ENCODE measurements around the gene CTDSPL2.

CTDSPL2 gene

DNA sequence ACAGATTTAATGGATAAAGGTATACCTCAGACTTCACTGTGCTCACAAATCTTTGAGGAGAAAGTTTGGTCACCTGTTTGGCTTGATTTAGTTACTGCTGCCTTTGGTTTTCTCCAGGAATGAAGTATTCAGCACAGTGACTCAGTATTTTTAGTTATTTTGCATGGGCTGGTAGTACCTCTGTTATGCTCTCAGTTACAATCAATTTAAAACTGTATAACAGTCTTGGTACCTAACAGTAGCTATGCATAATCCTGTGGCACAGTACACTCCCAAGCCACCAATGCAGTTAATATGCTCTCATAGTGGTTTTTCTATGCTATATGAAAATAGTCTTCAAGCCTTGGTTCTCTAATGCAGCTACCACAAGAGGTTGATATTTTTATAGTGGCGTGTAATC is 97.6 kb downstream of the CTDSPL2 start:
- Histone ChIP-seq H3K27me3 (ENCODE audit: insufficient read depth, low read length, poor library complexity, severe bottlenecking) (no peaks in the 10 kb centered on the region), H3K9ac (ENCODE audit: low read depth, low read length, poor library complexity, severe bottlenecking) (no peak overlapping the region), H3K4me1 (ENCODE audit: insufficient read depth, low read length, poor library complexity, severe bottlenecking) (no peaks in the 10 kb centered on the region), H3K9me3 (ENCODE audit: insufficient read depth, low read depth, low read length) (no peaks in the 10 kb centered on the region), H3K36me3 (ENCODE audit: insufficient read depth, low read length) (peaks cover 53% of the 10 kb centered on the region; the same call in 1 of the 2 replicates), H3K79me2 (ENCODE audit: insufficient read depth, low read length) (no peaks in the 10 kb centered on the region), H4K20me1 (ENCODE audit: insufficient read depth, low read length, poor library complexity, severe bottlenecking) (no peaks in the 10 kb centered on the region), H3K4me3 (ENCODE audit: low read length, poor library complexity, severe bottlenecking) (no peak overlapping the region), H2AFZ (ENCODE audit: low read length) (no peak overlapping the region), H3K9me2 (replicated peaks; ENCODE audit: low read depth, low read length) (no peaks in the 10 kb centered on the region), H3F3A (ENCODE audit: low read depth) (peaks cover 3% of the 10 kb centered on the region; the same call in 1 of the 2 replicates), H3K4me2 (ENCODE audit: low read depth, low read length, poor library complexity, severe bottlenecking) (no peak overlapping the region)
- TF ChIP-seq, protein P1, sequence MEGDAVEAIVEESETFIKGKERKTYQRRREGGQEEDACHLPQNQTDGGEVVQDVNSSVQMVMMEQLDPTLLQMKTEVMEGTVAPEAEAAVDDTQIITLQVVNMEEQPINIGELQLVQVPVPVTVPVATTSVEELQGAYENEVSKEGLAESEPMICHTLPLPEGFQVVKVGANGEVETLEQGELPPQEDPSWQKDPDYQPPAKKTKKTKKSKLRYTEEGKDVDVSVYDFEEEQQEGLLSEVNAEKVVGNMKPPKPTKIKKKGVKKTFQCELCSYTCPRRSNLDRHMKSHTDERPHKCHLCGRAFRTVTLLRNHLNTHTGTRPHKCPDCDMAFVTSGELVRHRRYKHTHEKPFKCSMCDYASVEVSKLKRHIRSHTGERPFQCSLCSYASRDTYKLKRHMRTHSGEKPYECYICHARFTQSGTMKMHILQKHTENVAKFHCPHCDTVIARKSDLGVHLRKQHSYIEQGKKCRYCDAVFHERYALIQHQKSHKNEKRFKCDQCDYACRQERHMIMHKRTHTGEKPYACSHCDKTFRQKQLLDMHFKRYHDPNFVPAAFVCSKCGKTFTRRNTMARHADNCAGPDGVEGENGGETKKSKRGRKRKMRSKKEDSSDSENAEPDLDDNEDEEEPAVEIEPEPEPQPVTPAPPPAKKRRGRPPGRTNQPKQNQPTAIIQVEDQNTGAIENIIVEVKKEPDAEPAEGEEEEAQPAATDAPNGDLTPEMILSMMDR (conservative IDR thresholded peaks at IDR 0.05; ENCODE audit: low read length): no peak
- TF ChIP-seq EZH2phosphoT487 (IDR thresholded peaks at IDR 0.05; ENCODE audit: borderline replicate concordance): no peak

DNA sequence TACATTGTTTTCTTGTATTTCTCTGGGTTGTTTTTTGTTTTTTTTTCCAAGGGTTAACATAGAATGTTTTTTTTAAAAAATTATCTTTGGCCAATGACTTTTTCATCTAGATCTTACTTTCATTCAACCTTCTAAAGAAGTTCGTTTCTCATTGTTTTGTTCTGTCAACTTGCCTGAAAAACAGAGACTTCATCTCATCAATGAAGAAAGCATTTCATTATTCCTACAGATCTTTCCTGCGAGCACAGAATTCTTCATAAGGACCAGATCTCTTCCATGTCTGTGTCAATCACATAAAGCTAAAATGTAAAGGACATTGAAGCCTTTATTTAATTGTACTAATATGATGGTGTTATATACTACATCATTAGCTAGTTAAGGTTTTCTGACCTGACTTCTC is 99.8 kb downstream of the CTDSPL2 start:
- H3K9me3 ChIP-seq (ENCODE audit: insufficient read depth, low read depth, low read length): no peaks in the 10 kb centered on the region
- TF ChIP-seq, protein P1 (conservative IDR thresholded peaks at IDR 0.05; ENCODE audit: low read length): no peak
- no peak for TF ChIP-seq EZH2phosphoT487 (IDR thresholded peaks at IDR 0.05; ENCODE audit: borderline replicate concordance)
- H3F3A ChIP-seq (ENCODE audit: low read depth): peaks cover 3% of the 10 kb centered on the region; the same call in 1 of the 2 replicates
- no peak overlapping the region for H3K9ac ChIP-seq (ENCODE audit: low read depth, low read length, poor library complexity, severe bottlenecking)
- H3K36me3 ChIP-seq (ENCODE audit: insufficient read depth, low read length): peaks cover 34% of the 10 kb centered on the region; the same call in 1 of the 2 replicates
- H3K4me1 ChIP-seq (ENCODE audit: insufficient read depth, low read length, poor library complexity, severe bottlenecking): no peaks in the 10 kb centered on the region
- no peaks in the 10 kb centered on the region for H3K79me2 ChIP-seq (ENCODE audit: insufficient read depth, low read length)
- H4K20me1 ChIP-seq (ENCODE audit: insufficient read depth, low read length, poor library complexity, severe bottlenecking): no peaks in the 10 kb centered on the region
- H3K27me3 ChIP-seq (ENCODE audit: insufficient read depth, low read length, poor library complexity, severe bottlenecking): no peaks in the 10 kb centered on the region
- H3K9me2 ChIP-seq (replicated peaks; ENCODE audit: low read depth, low read length): no peaks in the 10 kb centered on the region
- no peak overlapping the region for H3K4me2 ChIP-seq (ENCODE audit: low read depth, low read length, poor library complexity, severe bottlenecking)
- no peak overlapping the region for H2AFZ ChIP-seq (ENCODE audit: low read length)
- no peak overlapping the region for H3K4me3 ChIP-seq (ENCODE audit: low read length, poor library complexity, severe bottlenecking)

DNA sequence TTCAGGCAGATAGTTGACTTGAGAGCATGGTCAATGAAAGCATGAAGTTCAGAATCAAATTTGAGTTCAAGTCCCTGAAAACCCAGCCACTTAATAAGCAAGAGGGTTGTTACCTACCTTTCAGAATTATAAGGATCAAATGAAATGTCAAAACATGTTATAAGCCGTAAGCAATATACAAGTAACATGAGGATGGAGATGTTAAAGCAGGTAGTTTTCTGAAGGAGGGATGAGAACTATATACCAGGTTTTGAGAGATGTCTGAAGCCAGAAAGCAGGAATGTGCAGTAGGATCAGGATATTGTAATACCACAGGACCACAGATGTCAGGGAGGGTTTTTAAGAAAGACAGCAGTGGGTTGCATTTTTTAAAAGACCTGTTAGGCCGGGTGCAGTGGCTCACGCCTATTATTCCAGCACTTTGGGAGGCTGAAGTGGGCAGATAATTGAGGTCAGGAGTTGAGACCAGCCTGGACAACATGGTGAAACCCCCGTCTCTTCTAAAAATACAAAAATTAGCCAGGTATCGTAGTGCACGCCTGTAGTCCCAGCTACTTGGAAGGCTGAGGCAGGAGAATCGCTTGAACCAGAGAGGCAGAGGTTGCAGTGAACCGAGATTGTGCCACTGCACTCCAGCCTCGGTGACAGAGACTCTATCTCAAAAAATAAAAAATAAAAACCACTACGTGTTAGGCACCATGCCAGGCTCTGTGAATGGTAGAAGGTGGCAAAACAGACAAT is 102.6 kb downstream of the CTDSPL2 start:
- TF ChIP-seq, protein P1 (conservative IDR thresholded peaks at IDR 0.05; ENCODE audit: low read length): no peak
- no peak for TF ChIP-seq EZH2phosphoT487 (IDR thresholded peaks at IDR 0.05; ENCODE audit: borderline replicate concordance)
- Histone ChIP-seq H3K36me3 (ENCODE audit: insufficient read depth, low read length) (peaks cover 8% of the 10 kb centered on the region; the same call in 1 of the 2 replicates), H3K27me3 (ENCODE audit: insufficient read depth, low read length, poor library complexity, severe bottlenecking) (no peaks in the 10 kb centered on the region), H3K4me1 (ENCODE audit: insufficient read depth, low read length, poor library complexity, severe bottlenecking) (peaks cover 3% of the 10 kb centered on the region), H3K4me2 (ENCODE audit: low read depth, low read length, poor library complexity, severe bottlenecking) (no peak overlapping the region), H3K79me2 (ENCODE audit: insufficient read depth, low read length) (peaks cover 6% of the 10 kb centered on the region), H2AFZ (ENCODE audit: low read length) (no peak overlapping the region), H4K20me1 (ENCODE audit: insufficient read depth, low read length, poor library complexity, severe bottlenecking) (no peaks in the 10 kb centered on the region), H3K4me3 (ENCODE audit: low read length, poor library complexity, severe bottlenecking) (no peak overlapping the region), H3F3A (ENCODE audit: low read depth) (peaks cover 3% of the 10 kb centered on the region; the same call in 1 of the 2 replicates), H3K9me3 (ENCODE audit: insufficient read depth, low read depth, low read length) (no peaks in the 10 kb centered on the region), H3K9ac (ENCODE audit: low read depth, low read length, poor library complexity, severe bottlenecking) (no peak overlapping the region), H3K9me2 (replicated peaks; ENCODE audit: low read depth, low read length) (no peaks in the 10 kb centered on the region)

All from Loucy (cell line).